SK-N-MC (cell line): ENCODE measurements around the gene ZSCAN5B.

Experiments used
- EZH2 ChIP-seq: fragments of 200-600 bp; sonication (generic); IDR thresholded peaks from one replicate; pipeline ENCODE4 v1.6.1; 2017; ENCODE audit warnings: antibody characterized with exemption
- POLR2AphosphoS5 ChIP-seq: IDR thresholded peaks from 2 replicates; pipeline ENCODE4 v1.6.1; 2012; ENCODE audit warnings: mild to moderate bottlenecking, low read depth, low read length, borderline replicate concordance

- TF ChIP-seq POLR2AphosphoS5: no peak
- TF ChIP-seq EZH2: no peak
Measured at GRCh38 chr19:56139847-56140582, 57.6 kb downstream of the ZSCAN5B start.
